Panc1 (cell line): Measurements from ENCODE around the gene DPP4. TPM values are rescaled to one million over a fixed set of nuclear protein-coding genes. Genes with fewer than 3 reads are reported as not detected.

Experiments
- ATAC-seq: fragments of 200-7000 bp; cut with Tn5 transposase; 2 replicates; pipeline ENCODE4 v1.9.1; 2020; ENCODE audit warnings: mild to moderate bottlenecking, moderate library complexity
- BruUV-seq: library from RNA; stranded (reverse); fragments of 400-500 nt; replicated peaks from 2 replicates; lab custom pipeline; 2021; lab: Mats Ljungman, UMichigan
- CTCF ChIA-PET: fragments of 300-600 bp; sonication (Branson Sonifier 250); formaldehyde crosslinking; loops from one replicate; lab custom pipeline; 2022; ENCODE audit warnings: antibody characterized with exemption; lab: Charles Lee
- POLR2A ChIA-PET: fragments of 300-600 bp; sonication (Branson Sonifier 250); formaldehyde crosslinking; loops from one replicate; lab custom pipeline; 2022; ENCODE audit warnings: antibody characterized with exemption; lab: Charles Lee
- DNase-seq: peaks from one replicate; pipeline ENCODE4 v3.0.0-alpha.2; 2010; ENCODE audit warnings: low read depth, low spot score
- H3K27ac ChIP-seq: 2 replicates; pipeline ENCODE4 v1.5.1; 2011; ENCODE audit warnings: mild to moderate bottlenecking, low read length, inconsistent platforms
- H3K27me3 ChIP-seq: fragments of 200-500 bp; sonication (Bioruptor generic); 2 replicates; pipeline ENCODE4 v1.6.0; 2014; ENCODE audit warnings: low read length, inconsistent platforms; ENCODE audit not compliant: control insufficient read depth, insufficient read depth
- H3K36me3 ChIP-seq: fragments of 200-500 bp; sonication (Bioruptor generic); 2 replicates; pipeline ENCODE4 v1.5.1; 2014; ENCODE audit warnings: inconsistent platforms, mild to moderate bottlenecking, low read length, moderate library complexity; ENCODE audit not compliant: control insufficient read depth, insufficient read depth
- H3K4me1 ChIP-seq: 2 replicates; pipeline ENCODE4 v1.5.1; 2011; ENCODE audit warnings: inconsistent platforms, mild to moderate bottlenecking, low read length, moderate library complexity; ENCODE audit not compliant: control insufficient read depth, insufficient read depth
- H3K4me3 ChIP-seq, 2 experiments: 2 replicates each; pipeline ENCODE4 v1.5.1; 2011 to 2012; ENCODE audit warnings: low read depth in 2 of 2, low read length in 2 of 2, mild to moderate bottlenecking in 2 of 2, inconsistent platforms in 1 of 2, moderate library complexity in 1 of 2
- H3K9me3 ChIP-seq: fragments of 200-500 bp; sonication (Bioruptor generic); 2 replicates; pipeline ENCODE4 v1.5.1; 2014; ENCODE audit warnings: low read depth, mild to moderate bottlenecking, inconsistent platforms, low read length, moderate library complexity; ENCODE audit not compliant: control insufficient read depth, insufficient read depth
- CTCF ChIP-seq: fragments of 450-650 bp; IDR thresholded peaks from 2 replicates; pipeline ENCODE4 v1.5.1; 2017; ENCODE audit warnings: mild to moderate bottlenecking
- POLR2AphosphoS5 ChIP-seq: IDR thresholded peaks from 2 replicates; pipeline ENCODE4 v1.6.1; 2012; ENCODE audit warnings: mild to moderate bottlenecking, low read depth, low read length, moderate library complexity
- REST ChIP-seq, 2 experiments: IDR thresholded peaks; 2 replicates each; pipeline ENCODE4 v1.6.1; 2011 to 2012; ENCODE audit warnings: low read depth in 2 of 2, control low read depth in 1 of 2, low read length in 1 of 2, mild to moderate bottlenecking in 1 of 2, moderate library complexity in 1 of 2; ENCODE audit not compliant: insufficient read depth in 1 of 2
- SIN3A ChIP-seq: IDR thresholded peaks from 2 replicates; pipeline ENCODE4 v1.6.1; 2012; ENCODE audit warnings: low read depth, mild to moderate bottlenecking, low read length, moderate library complexity, borderline replicate concordance; ENCODE audit not compliant: insufficient read depth
- TCF7L2 ChIP-seq: IDR thresholded peaks from 2 replicates; pipeline ENCODE4 v1.6.1; 2011; ENCODE audit warnings: mild to moderate bottlenecking, low read depth, low read length, inconsistent platforms
- in situ Hi-C: cut with HindIII; loops from 2 replicates; pipeline ENCODE4 v1.10.0; 2016; ENCODE audit warnings: low sequenced_read_pairs, low pct_unique_long_range_greater_than_20kb
- intact Hi-C: fragments of 100-400 bp; cut with micrococcal nuclease; formaldehyde crosslinking; loops from one replicate; pipeline ENCODE4 v1.10.0; 2022; ENCODE audit not compliant: unreplicated experiment
- total RNA-seq: library from RNA; stranded (reverse); gene quantifications from one replicate; pipeline ENCODE4 v1.2.1, GENCODE V29; 2021; ENCODE audit not compliant: unreplicated experiment

The DPP4 gene
- total RNA-seq, 1 experiment from 2014 or later = 0.23 TPM

GRCh38 chr2:161990741-161991140 lies 83.3 kb downstream of the DPP4 start:
- in situ Hi-C loops (no loop called here), intact Hi-C loops (no loop called here)
- no peak for TF ChIP-seq SIN3A
- no peak for TF ChIP-seq REST (IDR thresholded peaks at IDR 0.05; ENCODE audit: insufficient read depth in 1 of 2, low read depth in 2 of 2, low read length in 1 of 2)
- TF ChIP-seq TCF7L2 = no peak
- TF ChIP-seq POLR2AphosphoS5 = no peak
- TF ChIP-seq CTCF = no peak
- no TSS peak for BruUV-seq
- no peak overlapping the region for H3K27ac ChIP-seq
- POLR2A ChIA-PET = no interaction called here
- no peaks in the 10 kb centered on the region for H3K4me1 ChIP-seq
- no peak for ATAC-seq
- DNase-seq = no peak
- H3K36me3 ChIP-seq = no peaks in the 10 kb centered on the region
- no peaks in the 10 kb centered on the region for H3K27me3 ChIP-seq
- no peak overlapping the region for H3K4me3 ChIP-seq
- CTCF ChIA-PET = no interaction called here
- no peaks in the 10 kb centered on the region for H3K9me3 ChIP-seq

GRCh38 chr2:161990036-161990435 lies 84.0 kb downstream of the DPP4 start:
- H3K4me1 ChIP-seq = no peaks in the 10 kb centered on the region
- no peak overlapping the region for H3K4me3 ChIP-seq
- TF ChIP-seq TCF7L2 = no peak
- no peak for TF ChIP-seq REST (IDR thresholded peaks at IDR 0.05; ENCODE audit: insufficient read depth in 1 of 2, low read depth in 2 of 2, low read length in 1 of 2)
- no peak for TF ChIP-seq CTCF
- no peak for TF ChIP-seq POLR2AphosphoS5
- TF ChIP-seq SIN3A = no peak
- in situ Hi-C loops = no loop called here
- intact Hi-C loops = no loop called here
- H3K9me3 ChIP-seq = no peaks in the 10 kb centered on the region
- no TSS peak for BruUV-seq
- POLR2A ChIA-PET = no interaction called here
- H3K36me3 ChIP-seq = no peaks in the 10 kb centered on the region
- H3K27me3 ChIP-seq = no peaks in the 10 kb centered on the region
- ATAC-seq (no peak), DNase-seq (no peak)
- H3K27ac ChIP-seq = no peak overlapping the region
- CTCF ChIA-PET = no interaction called here
